Prostate gland (tissue), 2 donors: ENCODE results near the gene FAM237A.

ENCODE experiments used
- CTCF ChIP-seq, 4 experiments: fragments of 200-600 bp in 2 of 4; fragments of 450-650 bp in 2 of 4; sonication (generic) in 2 of 4; IDR thresholded peaks; 1 replicate in 3 of 4; 2 replicates in 1 of 4; pipeline ENCODE4 v1.5.1; 2016 to 2019; ENCODE audit warnings: antibody characterized with exemption in 4 of 4, mild to moderate bottlenecking in 2 of 4, moderate library complexity in 2 of 4
- POLR2A ChIP-seq: fragments of 450-650 bp; IDR thresholded peaks from one replicate; pipeline ENCODE4 v1.6.1; 2016; ENCODE audit warnings: antibody characterized with exemption, mild to moderate bottlenecking
- POLR2AphosphoS5 ChIP-seq: sonication (generic); formaldehyde crosslinking; IDR thresholded peaks from one replicate; pipeline ENCODE4 v1.6.1; 2017; ENCODE audit warnings: antibody characterized with exemption

DNA sequence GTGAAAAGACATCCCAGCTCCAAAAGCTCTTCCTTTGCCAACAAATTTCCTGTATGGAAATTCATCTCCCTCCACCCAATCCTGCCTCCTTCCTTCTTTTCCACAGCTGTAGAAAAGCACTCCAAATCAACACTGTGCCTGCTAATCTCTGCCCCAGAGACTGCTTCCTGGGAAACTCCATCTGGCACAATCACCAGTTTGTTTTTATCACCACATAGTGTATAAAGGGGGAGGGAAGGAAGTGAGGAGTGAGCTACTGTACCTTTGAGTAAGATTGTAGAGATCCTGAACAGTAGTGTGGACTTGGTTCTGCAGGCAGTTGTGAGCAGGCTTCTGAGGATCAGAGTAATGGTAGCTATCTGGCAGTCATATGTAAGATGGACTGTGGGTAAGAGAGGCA is 14.7 kb upstream of the FAM237A start:
- TF ChIP-seq CTCF (IDR thresholded peaks at IDR 0.05) (no peak), POLR2A (no peak), POLR2AphosphoS5 (no peak)
